ENCODE measurements around the gene GSG1L.

- TF ChIP-seq CTCF (conservative IDR thresholded peaks at IDR 0.05) (no peak), ZFX (IDR thresholded peaks at IDR 0.05) (no peak)
Observed at GRCh38 chr16:27811881-27812280, 251.6 kb downstream of the GSG1L start.

Measured in C4-2B (cell line).